Esophagus (tissue), 2 donors: ENCODE measurements around the gene SIRT3. TPM values are rescaled to one million over a fixed set of nuclear protein-coding genes. Genes with fewer than 3 reads are reported as not detected.

Experiments used
- H3K27ac ChIP-seq, 2 donors: one replicate each; pipeline ENCODE4 v1.5.1; 2013; ENCODE audit warnings: low read depth in 2 of 2, mild to moderate bottlenecking in 2 of 2, inconsistent platforms in 1 of 2, low read length in 1 of 2, moderate library complexity in 1 of 2
- H3K27me3 ChIP-seq, 2 donors: one replicate each; pipeline ENCODE4 v1.6.1; 2013; ENCODE audit warnings: low read length in 2 of 2, control low read depth in 1 of 2, mild to moderate bottlenecking in 1 of 2; ENCODE audit not compliant: insufficient read depth in 2 of 2, control insufficient read depth in 1 of 2
- H3K36me3 ChIP-seq, 2 donors: one replicate each; pipeline ENCODE4 v1.6.1; 2013; ENCODE audit warnings: low read length in 1 of 2; ENCODE audit not compliant: control insufficient read depth in 2 of 2, insufficient read depth in 2 of 2
- H3K4me1 ChIP-seq, 2 donors: one replicate each; pipeline ENCODE4 v1.6.1; 2013; ENCODE audit warnings: low read length in 1 of 2; ENCODE audit not compliant: control insufficient read depth in 2 of 2, insufficient read depth in 2 of 2
- H3K4me3 ChIP-seq, 2 donors: one replicate each; pipeline ENCODE4 v1.5.1; 2013; ENCODE audit warnings: low read length in 2 of 2, mild to moderate bottlenecking in 2 of 2, low read depth in 1 of 2, moderate library complexity in 1 of 2
- H3K9me3 ChIP-seq, 2 donors: one replicate each; pipeline ENCODE4 v1.6.1; 2013; ENCODE audit warnings: mild to moderate bottlenecking in 2 of 2, low read depth in 1 of 2, low read length in 1 of 2, moderate library complexity in 1 of 2; ENCODE audit not compliant: control insufficient read depth in 2 of 2, insufficient read depth in 1 of 2
- WGBS, 2 donors: extraction: QIAGEN DNeasy Blood & Tissue Kit; methylation state at CpG; one replicate each; pipeline ENCODE4 v1.1.7; 2013; 5-methylcytosine and 5-hydroxymethylcytosine counted together
- polyA plus RNA-seq, 2 donors: library from polyadenylated mRNA; stranded (reverse); fragments of 200-250 nt; gene quantifications; one replicate each; pipeline ENCODE4 v1.2.3, GENCODE V29; 2013
- donor health status: healthy with polysubstance abuse.
- donor health status: Bipolar disorder and iron deficiency.

SIRT3 gene
- polyA plus RNA-seq, 2 donors, result 7.9 to 13.5 TPM

- 6 to 7% methylated on average over 77 to 79 of the region's 79 CpGs for WGBS, 2 donors
- H3K36me3 ChIP-seq, result no peaks in the 10 kb centered on the region
- peaks cover 0 to 25% of the 10 kb centered on the region in 2 donors for H3K27me3 ChIP-seq
- H3K27ac ChIP-seq, result no peak overlapping the region
- H3K9me3 ChIP-seq, result no peaks in the 10 kb centered on the region
- peaks cover 7 to 22% of the 10 kb centered on the region in 2 donors for H3K4me1 ChIP-seq
- peak overlapping the region; percentile 23 to 31 for H3K4me3 ChIP-seq
Measured at GRCh38 chr11:280706-281485, 44.8 kb upstream of the SIRT3 start.

- Histone ChIP-seq H3K4me1 (peaks cover 7 to 22% of the 10 kb centered on the region in 2 donors), H3K27me3 (peaks cover 0 to 25% of the 10 kb centered on the region in 2 donors), H3K4me3 (peak overlapping the region; percentile 23 to 31), H3K9me3 (no peaks in the 10 kb centered on the region), H3K27ac (no peak overlapping the region), H3K36me3 (no peaks in the 10 kb centered on the region)
- 2% methylated on average over 83 to 85 of the region's 85 CpGs for WGBS, 2 donors
Measured at GRCh38 chr11:279966-280705, 44.0 kb upstream of the SIRT3 start.

DNA sequence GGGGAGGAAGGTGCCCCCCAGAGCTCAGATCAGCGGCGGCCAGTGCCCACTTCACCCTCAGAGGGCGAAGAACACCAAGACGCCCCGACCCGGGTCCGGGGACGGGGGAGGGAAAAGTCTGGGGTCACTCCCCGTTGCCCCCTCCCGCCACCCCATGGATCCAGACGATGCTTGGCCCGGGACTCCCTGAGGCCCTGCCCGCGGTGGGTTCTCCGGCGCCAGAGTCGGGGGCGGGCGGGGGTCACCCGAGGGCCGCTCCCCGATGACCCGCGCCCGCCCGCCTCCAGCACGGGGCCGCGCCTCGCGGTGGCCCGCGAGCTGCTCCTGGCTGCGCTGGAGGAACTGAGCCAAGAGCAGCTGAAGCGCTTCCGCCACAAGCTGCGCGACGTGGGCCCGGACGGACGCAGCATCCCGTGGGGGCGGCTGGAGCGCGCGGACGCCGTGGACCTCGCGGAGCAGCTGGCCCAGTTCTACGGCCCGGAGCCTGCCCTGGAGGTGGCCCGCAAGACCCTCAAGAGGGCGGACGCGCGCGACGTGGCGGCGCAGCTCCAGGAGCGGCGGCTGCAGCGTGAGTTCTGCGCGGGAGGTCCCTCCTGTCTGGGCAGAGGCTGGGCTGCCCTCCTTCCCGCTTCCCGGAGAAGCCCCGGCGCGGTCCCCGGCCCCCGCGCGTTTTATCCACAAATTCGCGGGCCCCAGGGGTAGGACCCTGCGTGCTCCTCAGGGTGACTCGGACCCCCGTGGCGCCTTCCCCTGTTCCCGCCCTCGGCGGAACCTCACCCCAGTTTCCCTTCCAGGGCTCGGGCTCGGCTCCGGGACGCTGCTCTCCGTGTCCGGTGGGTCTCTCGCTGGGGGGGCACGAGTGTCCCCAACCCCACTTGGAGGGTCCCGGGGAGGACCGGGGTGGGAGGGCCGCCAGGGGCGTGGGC lies 43.2 kb upstream of the SIRT3 start:
- H3K9me3 ChIP-seq, result no peaks in the 10 kb centered on the region
- no peaks in the 10 kb centered on the region for H3K36me3 ChIP-seq
- peaks cover 7 to 22% of the 10 kb centered on the region in 2 donors for H3K4me1 ChIP-seq
- peak overlapping the region; percentile 23 to 29 for H3K4me3 ChIP-seq
- 12% methylated on average over 89 to 97 of the region's 97 CpGs for WGBS, 2 donors
- no peak overlapping the region for H3K27ac ChIP-seq
- H3K27me3 ChIP-seq, result peaks cover 0 to 25% of the 10 kb centered on the region in 2 donors

GRCh38 chr11:278001-278951 lies 42.1 kb upstream of the SIRT3 start, which contains the start of gene NLRP6:
Gene NLRP6, plus strand, starts transcription at chr11:278407. Its CDS starts 163 bp downstream, at chr11:278570.
- H3K36me3 ChIP-seq, result no peaks in the 10 kb centered on the region
- H3K27me3 ChIP-seq, result peaks cover 0 to 25% of the 10 kb centered on the region in 2 donors
- H3K4me3 ChIP-seq, result peak within 1 kb of the TSS; percentile 23 to 29
- WGBS, 2 donors, result 73 to 75% methylated on average over 21 of the region's 21 CpGs
- H3K27ac ChIP-seq, result no peak within 1 kb of the TSS
- H3K9me3 ChIP-seq, result no peaks in the 10 kb centered on the region
- peaks cover 7 to 22% of the 10 kb centered on the region in 2 donors for H3K4me1 ChIP-seq

DNA sequence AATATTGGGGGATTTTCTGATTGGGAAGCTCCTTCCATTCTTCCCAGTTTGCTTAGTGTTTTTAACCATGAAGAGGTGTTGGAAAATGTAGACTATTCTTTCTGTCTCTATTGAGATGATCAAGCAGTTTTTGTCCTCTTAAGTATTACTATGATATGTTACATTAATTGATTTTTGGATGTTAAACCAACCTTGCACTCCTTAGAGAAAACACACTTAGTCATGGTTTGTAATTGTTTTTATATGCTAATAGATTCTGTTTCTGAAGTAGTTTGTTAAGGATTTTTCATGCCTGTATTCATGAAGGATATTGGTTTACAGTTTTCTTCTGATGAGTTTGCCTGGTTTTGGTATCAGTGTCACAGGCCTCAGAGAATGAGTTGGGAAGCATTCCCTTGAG lies 40.1 kb upstream of the SIRT3 start:
- H3K9me3 ChIP-seq, result no peaks in the 10 kb centered on the region
- H3K27me3 ChIP-seq, result peaks cover 0 to 18% of the 10 kb centered on the region in 2 donors
- no peak overlapping the region for H3K27ac ChIP-seq

DNA sequence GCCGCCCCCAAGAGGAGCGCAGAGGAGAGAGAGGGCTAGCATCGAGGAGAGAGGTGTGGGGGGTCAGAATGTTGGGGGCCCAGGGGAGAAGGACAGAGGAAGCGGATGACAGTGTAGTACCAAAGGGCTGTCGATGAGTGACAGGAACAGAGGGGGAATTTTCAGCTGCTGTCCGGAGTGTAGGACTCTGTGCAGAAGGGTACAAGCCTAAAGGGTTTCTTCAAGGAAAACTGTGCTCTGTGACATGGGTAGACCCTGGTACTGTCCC lies 36.7 kb upstream of the SIRT3 start:
- peaks cover 0 to 4% of the 10 kb centered on the region in 2 donors for H3K4me1 ChIP-seq
- peaks cover 0 to under 1% of the 10 kb centered on the region in 2 donors for H3K27me3 ChIP-seq
- H3K27ac ChIP-seq, result no peak overlapping the region
- no peaks in the 10 kb centered on the region for H3K36me3 ChIP-seq
- H3K4me3 ChIP-seq, result no peak overlapping the region
- 89 to 95% methylated on average over 6 of the region's 6 CpGs for WGBS, 2 donors
- H3K9me3 ChIP-seq, result no peaks in the 10 kb centered on the region

More for the DNA sequence above, 40.1 kb upstream of the SIRT3 start:
- Histone ChIP-seq H3K36me3 (no peaks in the 10 kb centered on the region), H3K4me3 (no peak overlapping the region), H3K4me1 (peaks cover 4 to 18% of the 10 kb centered on the region in 2 donors)

DNA sequence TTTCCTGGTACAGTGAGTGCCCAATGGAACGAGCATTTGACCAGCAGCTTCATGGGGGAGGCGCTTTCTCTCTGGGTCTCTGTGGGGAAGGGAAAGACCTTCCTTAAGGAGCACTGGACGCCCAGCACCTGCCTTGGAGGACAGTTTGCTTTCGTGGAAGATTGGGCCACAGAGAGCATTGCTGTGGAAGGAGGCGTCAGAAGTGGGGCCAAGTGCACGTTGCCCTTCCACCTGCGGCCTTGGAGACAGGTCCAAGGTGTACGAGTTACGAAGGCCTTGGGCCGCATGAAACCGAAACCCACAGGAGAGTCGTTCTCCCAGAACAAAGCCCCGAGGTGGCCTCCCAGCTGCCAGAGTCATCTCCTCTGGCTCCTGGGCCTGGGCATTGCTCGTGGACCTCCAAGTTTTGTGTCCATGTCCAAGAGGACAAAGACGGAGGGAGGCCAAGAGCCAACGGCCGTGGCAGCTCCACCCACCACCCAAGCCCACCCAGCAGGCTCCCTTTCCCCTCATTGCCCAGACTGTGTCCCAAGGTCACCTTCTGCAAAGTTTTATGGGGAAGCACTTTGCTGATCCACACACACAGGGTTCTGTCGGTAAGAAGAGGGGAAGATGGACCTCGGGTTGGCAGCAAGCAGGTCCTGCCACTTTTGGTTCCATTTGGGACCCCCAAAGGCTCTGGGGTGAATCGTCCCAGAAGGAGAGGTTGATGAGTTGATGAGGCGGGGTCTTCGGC lies 36.2 kb upstream of the SIRT3 start:
- WGBS, 2 donors, result 82 to 86% methylated on average over 22 of the region's 22 CpGs
- Histone ChIP-seq H3K27ac (no peak overlapping the region), H3K4me3 (no peak overlapping the region)

DNA sequence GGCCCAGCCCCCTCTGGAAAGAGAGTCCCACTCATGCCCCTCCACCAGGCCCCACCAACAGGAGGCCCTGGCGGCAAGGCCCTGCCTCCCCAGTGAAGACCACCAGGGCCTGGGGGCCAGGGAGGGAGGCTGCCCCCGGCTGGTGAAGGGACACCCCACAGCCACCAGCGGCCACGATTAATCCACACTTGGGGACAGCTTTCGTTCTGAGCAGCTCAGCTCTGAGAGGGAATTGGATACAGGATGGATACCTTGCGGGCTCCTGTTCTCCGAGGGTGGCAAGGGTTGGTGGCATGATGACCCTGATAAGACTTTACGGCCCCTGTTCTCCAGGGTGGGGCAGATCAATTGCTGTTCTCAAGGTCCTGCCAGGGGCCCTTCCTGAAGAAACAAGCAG lies 35.2 kb upstream of the SIRT3 start:
- Histone ChIP-seq H3K36me3 (no peaks in the 10 kb centered on the region), H3K4me1 (peaks cover 0 to 6% of the 10 kb centered on the region in 2 donors), H3K4me3 (no peak overlapping the region), H3K27me3 (no peaks in the 10 kb centered on the region), H3K27ac (no peak overlapping the region), H3K9me3 (no peaks in the 10 kb centered on the region)
- WGBS, 2 donors, result 78 to 88% methylated on average over 8 of the region's 8 CpGs

More for the DNA sequence above, 36.2 kb upstream of the SIRT3 start:
- Histone ChIP-seq H3K27me3 (no peaks in the 10 kb centered on the region), H3K4me1 (peaks cover 0 to 6% of the 10 kb centered on the region in 2 donors), H3K36me3 (no peaks in the 10 kb centered on the region), H3K9me3 (no peaks in the 10 kb centered on the region)
